GM21423 (cell line): Measurements from ENCODE around the gene ANXA3.

Experiments
- ATAC-seq: cut with Tn5 transposase; IDR thresholded peaks from one replicate; pipeline ENCODE4 v1.9.1; 2021; ENCODE audit warnings: mild to moderate bottlenecking, moderate library complexity; ENCODE audit not compliant: unreplicated experiment

ANXA3 gene

DNA sequence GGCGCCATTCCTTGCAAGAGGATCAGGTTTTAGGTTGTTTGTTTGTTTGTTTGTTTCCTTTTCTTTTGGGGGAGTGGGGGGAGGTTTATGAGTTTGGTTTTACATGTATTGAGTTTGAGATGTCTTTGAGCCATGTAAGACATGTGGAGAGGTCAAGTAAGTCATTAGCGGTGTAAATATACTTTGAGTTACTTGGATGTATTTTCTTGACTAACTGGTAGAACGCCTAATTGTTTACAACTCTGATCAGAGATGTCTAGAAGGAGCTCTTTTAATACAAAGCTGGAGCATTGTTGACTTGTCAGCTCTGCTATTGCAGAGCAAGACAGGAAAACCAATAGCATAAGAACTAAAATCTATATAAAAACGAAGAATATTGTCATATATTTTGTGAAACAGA, 57.1 kb downstream of the ANXA3 start:
- no peak for ATAC-seq

DNA sequence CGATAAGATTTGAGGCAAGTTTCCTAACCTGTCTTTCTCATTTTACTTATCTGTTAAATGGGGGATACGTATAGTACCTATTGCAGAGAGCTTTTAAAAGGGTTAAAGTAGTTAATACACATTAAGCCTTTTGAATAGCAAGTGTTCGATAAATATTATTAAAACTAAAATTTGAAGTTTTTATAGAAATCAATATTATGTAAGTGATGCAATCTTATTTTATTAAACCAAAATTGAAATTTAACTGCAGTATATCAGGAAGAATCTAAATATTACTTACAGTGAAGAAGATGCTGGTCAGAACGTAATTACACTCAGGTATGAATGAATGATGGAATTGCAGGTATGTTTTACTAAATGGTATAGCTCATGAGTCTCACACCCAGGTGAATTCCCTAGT, 58.0 kb downstream of the ANXA3 start:
- no peak for ATAC-seq

DNA sequence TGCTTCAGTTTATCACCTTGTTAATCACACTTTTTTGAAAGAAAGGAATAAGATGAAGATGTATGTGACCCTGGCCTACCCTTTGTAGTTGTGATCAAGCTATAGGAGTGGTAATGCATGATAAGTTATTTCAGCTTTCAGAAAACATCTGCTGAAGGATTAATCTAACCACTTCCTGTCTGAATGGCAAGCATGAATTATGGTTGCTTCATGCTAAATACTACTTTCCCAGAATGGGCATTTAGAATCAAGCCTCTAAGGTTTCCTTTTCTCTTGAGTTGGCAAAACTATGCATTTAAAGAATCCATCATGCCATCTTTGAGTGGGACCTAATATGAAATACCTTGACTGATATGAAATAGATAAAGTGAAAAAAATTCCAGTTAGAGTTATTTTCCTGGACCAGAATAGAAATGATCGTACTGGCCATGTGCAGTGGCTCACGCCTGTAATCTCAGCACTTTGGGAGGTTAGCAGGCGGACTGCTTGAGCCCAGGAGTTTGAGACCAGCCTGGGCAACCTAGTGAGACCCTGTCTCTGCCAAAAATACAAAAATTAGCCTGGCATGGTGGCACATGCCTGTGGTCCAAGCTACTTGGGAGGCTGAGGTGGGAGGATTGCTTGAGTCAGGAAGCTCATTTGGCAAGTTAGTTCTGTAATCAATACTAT, 59.1 kb downstream of the ANXA3 start:
- no peak for ATAC-seq

DNA sequence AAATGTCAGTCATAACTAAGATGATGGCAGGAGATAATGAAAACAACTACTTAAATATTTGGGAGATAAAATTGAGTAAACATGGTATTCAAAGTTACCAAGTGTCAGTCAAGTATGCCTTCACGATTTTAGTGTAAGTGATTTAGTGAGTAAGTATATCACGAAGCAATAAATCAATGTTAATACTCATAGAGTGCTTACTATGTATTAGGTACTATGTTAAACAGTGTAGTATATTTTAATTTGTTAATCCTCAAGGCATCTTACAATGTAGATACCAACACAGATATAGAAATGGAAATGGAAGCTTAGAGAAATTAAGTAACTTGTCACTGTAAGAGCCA, 59.6 kb downstream of the ANXA3 start:
- ATAC-seq = no peak

DNA sequence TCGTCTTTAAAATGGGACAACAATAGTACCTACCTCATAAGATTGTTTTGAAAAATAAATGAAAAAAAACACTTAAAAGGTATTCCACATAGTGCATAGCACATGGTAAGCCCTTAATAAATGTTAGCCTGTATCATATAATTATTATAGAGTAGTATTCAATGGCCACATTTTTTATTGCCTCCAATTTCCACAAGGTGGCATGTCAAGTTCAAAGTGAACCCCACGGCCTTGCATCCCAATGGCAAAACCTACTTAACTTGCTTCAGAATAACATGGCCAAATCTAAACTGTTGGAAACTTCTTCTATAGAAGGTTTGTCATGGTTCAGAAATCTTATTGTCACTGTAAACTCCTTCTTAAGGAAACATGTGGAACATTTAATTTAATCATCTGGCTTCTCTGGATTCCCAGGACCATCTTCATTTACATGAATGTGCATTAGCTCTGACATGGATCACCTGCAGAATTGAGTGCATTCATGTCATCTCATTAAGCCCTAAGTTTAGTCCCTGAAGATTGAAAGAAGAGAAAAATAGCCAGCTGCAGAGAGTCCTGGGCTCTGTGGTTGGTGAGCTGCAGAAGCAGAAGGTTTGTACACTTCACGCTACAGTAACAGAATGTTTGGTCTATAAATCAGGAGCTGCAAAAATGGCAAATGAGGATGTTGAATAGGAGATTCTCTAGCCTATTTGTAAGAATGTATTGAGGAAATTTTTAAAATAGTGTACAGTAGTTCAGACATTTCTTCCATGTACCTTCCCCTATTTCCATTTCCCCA, 61.0 kb downstream of the ANXA3 start:
- ATAC-seq = no peak

DNA sequence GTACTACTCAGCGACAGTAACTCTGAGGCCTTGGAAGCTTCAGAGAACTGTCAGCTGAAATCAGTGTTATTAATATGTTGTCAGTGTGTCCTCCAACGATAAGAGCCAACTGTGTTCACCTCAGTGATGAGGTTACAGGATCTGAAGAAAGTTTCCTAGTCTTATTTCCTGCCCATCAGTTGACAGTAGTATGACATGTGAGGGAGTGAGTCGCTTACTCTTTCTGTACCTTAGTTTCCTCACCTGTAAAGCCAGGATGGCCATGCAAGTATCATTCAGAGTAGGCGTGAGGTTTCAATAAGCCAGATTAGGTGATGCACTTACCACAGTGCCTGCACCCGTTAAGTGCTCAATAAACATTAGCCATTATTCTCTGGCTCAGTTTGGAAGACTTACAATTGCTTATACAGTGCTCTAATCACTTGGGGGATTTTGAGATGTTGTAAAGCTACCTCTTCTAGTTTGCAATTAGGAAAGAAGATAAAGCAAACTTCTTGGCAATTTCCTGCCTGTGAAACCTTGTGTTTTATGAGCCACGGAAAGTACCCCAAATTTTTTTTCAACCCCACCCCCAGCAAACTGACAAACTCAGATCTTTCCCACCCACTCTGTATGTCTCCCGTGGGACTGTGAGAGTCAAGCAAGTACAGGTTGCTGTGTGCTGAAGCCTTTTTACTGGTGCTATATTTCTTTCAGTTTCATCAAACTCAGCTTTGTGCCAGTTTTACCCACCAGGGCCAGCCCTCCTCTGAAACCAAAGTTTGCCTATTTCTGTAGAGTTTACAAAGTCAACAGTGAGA, 62.2 kb downstream of the ANXA3 start:
- ATAC-seq = peak; percentile 75

DNA sequence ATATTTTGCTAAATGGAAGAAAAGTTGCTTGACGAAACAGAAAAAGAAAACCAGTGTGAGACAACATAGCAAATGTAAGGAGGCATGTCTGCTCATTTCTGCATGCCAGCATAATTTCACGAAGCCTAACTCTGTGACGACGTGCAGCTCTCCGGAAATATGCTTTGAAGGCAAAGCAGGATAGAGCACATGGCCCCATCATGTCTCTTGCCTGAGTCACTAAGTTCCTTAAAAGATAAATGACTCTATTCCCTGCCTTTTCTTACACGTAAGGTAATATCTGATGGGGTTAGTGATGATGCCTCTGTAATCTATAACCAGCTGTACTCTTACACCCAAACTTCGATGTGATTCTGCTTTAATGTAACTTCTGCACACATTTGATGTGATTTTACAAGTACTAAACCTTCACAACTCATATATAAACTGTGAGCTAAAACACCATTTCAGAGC, 64.5 kb downstream of the ANXA3 start:
- ATAC-seq = no peak

DNA sequence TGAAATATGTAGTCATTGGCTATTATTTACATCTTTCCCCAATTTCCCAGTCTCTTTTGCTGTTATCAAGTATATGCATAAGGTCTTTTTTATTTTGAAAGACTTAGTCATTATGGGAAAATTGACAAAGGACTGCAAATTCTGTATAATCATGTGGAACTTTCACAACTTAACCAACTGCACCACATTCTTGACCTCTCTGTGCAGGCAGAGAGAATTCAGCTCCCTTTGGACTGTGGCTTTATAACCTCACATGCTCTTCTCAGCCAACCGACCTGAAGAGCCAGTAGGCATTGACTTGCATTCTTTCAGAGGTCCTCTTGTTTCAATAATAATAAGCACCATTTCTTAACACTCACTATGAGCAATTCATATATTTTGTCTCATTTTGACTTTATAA, 66.9 kb downstream of the ANXA3 start:
- no peak for ATAC-seq

DNA sequence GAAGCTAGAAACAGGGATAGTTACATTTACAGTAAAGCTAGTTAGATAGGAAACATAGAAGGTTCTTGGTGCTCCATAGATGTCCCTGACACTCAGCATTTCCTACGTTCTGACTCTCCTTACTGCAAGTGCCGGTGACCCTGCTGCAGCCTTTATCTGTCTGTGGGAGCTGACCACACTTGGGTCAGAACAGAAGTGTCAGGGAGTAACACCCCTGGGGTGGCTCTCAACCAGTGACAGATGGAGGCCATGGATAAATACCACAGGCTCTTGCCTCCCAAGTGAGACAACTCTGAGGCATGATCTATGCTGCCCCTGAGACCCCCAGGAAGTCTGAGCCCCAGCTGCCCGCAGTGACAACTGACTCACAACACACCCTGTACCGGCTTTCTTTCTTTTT, 69.8 kb downstream of the ANXA3 start:
- no peak for ATAC-seq

DNA sequence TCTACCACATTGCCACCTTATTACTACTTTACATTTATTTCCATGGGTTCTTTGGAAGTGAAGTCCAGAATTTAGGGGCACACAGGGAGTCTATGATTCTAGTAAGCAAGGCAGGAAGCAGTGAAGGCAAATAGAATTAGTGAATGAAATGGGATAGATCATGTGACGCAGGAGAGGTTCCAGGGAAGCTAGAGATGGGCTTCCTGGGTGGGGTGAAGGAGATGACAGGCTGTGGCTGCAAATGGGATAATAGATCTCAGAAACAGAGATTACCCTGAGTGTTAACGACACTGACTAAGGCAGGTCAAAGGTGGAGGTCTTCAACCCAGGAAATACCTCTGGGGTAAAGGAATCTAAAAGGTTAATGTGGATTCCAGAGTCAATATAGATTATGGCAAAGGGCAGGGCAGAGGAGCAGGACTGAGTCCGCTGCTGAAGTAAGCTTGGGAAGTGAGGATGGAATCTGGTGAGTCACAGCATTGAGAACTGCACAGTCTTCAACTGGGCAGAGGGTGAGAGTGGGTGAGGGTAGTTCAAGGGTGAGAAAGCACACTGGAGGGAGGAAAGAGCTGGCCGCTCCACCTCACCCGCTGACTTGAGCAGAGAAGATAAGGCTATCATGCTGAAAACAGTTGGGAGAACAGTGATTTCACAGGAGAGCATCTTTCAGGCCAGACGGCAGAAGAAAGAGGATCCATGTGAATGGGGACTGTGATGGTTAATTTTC, 70.8 kb downstream of the ANXA3 start:
- no peak for ATAC-seq

DNA sequence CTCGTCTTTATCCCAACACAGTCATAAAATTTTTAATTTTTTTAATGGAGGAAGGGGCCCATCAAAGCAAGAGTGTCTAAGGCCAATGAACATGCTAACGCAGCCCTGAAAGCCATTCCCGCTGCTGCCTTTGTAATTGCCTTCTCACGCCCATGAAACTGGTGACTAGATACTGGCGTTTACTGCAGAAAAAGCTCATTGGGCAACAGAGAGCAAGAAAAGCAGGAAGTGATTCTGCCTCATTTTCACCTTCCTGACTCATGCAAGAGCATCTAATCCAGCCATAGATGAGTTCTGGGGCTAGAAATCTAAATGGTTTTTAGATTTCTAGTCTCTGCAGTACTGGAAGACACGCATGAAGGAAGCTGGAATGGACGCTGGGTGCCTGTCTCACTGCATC, 72.5 kb downstream of the ANXA3 start:
- ATAC-seq = no peak

DNA sequence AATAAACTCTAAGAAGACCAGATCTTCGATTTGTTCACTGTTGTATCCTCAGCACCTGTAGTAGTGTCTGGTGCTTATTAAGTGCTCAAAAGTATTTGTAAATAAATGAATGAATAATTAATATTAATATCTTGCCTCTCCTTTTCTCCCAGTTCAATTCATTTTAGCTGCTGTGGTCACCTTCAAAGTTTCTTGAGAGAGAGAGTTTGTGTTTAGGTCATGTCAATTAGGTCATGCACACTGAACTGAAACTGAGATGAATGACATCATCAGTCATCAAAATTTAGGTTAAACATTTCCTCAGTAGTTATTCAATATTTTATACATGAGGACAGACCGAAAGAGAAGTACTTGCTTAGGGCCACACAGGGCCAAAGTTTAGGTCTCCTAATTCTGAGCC, 73.5 kb downstream of the ANXA3 start:
- ATAC-seq = no peak

DNA sequence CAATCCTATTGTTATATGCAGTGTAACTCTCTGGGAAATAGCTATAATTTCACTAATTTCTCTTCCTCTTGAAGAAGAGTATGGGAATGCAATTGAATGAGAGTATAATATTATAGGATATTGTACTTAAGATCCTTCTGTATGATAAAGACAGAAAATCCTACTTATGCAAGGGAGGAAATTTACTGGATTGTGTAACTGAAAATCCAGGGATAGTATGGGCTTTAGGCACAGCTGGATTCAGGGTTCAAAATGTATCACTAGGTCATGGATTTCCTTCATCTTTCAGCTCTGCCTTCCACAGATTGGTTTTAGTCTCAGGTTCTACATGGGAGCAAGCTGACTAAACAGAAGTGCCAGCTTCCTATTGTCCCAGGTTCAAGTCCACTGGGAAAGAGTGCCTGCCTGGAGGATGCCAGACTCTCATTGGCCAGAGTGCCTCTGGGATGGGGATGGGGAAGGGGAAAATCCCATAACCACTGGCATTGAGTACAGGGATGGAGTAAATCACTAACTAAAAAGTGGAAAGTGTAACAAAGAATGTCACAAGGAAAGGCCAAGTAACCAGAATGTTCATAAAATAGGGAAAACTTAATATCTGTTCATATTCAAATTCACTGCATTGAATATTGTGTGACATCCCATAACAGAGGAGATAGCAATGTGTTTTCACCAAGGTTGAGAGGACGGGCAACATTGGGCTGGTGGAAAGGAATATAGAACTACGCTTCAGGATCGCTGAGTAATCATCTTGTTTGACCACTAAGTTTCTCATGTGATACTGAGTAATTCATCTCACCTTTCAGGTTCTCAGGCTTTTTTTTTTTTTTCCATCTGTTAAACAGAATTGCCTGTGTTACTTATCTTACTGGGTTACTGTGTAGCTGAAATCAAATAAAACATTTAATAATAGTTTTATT, 75.7 kb downstream of the ANXA3 start:
- no peak for ATAC-seq

DNA sequence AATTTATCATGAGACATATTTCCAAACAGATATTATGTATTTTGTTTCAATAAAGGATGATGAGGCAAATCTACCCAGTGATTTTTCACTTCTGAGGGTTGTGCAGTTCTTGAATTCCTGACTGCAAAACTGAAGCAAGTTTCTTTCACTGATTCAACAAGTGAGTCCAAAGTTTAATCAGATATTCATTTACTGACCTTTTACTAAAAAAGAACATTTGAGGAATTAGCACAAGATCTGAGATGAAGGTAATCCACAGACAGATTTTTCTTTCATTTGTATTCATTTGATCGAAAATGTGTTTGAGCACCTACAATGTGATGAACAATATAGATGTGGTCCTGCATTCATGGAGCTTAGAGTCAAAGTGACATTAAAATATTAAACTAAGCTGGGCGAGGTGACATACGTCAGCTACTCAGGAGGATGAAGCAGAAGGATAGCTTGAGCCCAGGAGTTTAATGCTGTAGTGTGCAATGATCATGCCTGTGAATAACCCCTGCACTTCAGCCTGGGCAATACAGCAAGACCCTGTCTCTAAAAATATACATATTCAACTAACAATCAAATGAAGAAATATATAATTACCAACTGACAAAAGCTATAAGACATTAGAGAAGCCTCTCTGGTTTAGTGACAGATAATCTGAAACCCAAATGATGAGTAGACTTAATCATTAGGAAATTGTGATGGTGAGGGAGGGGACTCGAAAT, 76.6 kb downstream of the ANXA3 start:
- ATAC-seq = no peak

DNA sequence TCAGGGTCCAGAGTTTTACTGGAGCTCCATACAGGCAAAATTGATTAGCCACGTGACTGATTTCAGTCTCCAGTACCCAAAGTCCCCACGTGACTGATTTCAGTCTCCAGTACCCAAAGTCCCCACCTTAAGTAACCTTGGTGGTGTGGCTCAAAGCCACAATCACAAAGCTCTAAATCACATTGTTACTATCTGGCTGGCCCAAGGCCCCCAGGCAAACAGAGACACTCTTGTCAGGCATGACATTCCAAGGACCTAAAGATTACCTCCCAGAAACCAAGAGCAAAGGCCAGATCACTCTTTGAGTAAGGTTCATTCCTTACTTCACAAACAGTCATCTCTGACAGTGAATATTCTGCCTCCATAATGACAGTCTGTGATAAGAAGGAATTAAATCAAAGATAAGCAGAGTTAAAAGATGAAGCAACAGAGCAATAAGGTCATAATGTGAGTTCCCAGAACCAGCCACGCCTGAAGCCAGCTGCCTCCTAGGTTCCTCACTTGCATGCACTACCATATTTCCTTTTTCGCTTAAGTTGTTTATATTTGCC, 78.5 kb downstream of the ANXA3 start:
- ATAC-seq = no peak

DNA sequence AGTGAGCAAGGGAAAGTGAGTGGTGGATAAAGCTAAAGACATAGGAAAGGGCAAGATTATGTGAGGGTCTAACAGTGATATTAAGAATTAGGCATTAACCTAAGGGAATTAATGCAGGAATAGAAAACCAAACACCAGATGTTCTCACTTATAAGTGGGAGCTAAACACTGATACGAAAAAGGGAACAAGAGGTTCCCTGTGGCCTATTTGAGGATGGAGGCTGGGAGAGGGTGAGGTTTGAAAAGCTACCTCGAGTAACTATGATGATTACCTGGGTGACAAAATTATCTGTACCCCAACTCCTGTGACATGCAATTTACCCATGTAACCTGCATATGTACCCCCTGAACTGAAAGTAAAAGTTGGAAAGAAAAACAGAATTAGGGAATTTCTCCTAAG, 79.0 kb downstream of the ANXA3 start:
- ATAC-seq = no peak

DNA sequence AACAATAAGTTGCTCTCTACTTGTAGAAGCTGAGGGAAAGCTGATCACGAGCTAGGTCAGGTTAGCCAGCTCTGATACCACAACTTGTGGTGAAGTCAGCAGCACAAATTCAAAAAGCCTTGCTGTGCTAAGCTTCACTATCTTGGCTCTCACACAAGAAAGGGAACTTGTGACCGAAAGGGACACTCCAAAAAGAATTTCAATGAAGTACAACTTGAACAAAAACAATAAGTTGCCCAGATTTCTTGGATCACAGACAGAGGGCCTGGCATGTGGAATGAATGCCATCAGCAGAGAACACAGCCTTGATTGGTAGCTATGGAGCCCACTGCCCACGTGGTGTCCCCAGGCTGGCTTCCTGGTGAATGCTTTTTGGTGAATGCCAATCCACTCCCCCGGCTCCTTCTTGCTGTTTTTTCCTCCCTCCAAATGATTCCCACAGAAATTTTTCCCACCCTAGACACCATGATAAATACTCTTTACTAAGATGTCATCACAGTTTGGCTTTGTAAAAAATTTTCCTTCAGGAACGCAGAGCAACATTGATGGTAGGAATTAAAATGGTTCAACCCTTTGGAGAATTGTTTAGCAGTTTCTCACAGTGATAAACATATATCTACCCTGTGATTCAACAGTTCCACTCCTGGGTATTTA, 82.6 kb downstream of the ANXA3 start:
- ATAC-seq = no peak

DNA sequence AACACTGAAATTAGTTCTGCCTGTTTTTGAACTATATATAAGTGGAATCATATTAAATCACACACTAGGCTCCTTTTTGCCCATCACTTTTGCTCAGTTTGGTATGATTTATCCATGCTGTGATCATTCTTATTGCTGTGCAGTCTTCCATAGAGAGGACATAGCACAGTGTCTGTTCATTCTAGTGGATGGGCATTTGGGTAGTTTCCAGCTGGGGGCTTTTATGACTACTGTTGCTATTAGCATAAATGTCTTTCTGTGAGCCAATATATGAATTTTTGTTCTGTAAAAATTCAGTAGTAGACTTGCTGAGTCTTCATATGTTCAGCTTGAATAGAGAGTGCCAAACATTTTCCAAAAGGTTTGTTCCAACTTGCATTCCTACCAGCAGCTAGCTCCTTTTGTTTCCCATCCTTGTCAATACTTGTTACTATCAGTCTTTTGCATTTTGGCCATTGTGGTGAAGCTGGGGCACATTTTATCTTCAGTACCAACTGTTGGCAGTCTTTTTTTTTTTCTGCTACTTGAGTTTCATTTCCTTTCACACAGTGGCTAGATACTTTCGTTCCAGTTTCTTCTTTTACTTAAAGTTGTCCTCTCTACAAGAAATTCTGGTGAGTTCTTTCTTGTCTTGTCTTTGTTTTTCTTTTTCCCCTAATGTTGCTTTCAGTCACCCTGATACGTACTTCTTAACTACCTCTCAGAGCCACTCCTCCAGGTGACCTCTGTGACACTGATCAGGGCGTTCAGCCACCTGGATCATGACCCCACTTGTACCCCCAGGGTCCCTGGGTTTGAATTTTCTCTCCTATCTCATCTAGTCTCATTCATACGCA, 87.0 kb downstream of the ANXA3 start:
- ATAC-seq = peak; percentile 80
